Left kidney (tissue), 2 donors: Measurements from ENCODE around the gene ALCAM. TPM values are rescaled to one million over a fixed set of nuclear protein-coding genes. Genes with fewer than 3 reads are reported as not detected.

ENCODE experiments used
- DNase-seq: peaks from one replicate; pipeline ENCODE4 v3.0.0-alpha.2; 2013
- polyA plus RNA-seq: library from polyadenylated mRNA; unstranded; fragments of 120-200 nt; gene quantifications from one replicate; pipeline ENCODE4 v1.2.1, GENCODE V29; 2013; ENCODE audit not compliant: insufficient read length

Gene ALCAM
- polyA plus RNA-seq, 1 donor, result 128 TPM

DNA sequence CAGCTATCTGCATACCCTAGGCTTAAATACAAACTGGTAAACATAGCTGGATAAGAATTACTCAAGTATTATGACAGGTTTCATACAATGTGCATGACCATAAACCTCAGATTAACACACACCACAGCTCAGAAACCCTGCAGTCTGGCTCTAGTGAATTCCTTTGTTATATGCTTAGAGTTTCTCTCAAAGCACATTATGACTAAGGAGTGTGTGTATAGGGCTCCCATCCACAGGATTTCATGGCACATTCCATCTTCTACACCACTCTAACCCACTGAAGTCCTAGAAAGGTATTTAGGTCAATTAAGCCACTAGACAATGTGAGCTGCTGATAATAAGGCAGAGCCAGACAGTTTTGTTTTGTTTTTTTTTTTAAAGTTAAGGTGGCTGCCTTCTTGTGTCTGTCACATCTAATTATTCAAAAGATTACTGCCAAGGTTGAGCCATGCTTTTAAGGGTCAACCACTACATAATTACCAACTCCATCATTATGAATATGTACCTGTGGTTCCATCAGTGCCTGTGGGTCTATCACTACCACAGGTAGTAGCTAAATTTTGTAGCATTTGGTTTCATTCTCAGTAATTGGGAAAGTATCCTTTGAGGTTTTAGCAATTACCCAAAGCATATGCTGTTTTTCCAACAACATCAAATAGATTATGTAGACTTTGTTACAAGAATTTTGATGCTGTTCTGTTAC lies 107.0 kb downstream of the ALCAM start:
- no peak for DNase-seq

DNA sequence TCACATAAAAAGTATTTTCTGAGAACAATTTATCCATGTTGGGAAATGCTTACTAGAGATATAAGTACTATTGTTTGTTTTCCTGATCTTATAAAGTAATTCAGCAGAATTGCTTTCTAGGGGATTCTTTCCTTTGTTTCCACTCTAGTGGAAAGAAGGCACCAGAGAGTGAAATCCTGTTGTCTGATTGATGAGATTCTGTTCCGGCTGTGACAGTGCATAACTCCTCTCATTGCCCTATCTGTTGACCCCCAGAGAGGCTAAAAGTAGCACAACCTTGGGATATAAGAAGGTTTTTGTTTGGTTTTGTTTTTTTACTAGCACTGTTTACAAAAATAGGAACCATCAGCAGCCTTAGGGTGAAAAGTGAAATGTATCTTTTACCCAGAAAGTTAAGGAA lies 114.1 kb downstream of the ALCAM start:
- DNase-seq, result peak; percentile 26

DNA sequence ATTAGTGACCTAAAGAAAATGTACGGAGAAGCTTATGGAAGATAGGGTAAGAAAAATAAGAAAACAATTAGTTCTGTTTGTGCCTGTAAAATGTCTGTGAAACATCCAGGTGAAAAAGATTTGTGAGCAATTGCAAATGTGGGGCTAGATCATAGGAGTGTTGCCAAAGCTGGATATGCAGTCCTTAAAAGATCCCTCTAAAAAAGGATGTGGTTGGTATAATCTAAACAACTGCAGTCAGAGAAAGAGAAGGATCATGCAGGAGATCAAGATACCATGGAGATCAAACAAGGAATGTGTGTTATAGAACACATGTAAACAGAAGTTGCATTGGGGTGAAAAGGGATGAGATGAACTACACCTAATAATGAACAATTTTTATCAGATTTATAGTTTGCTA lies 116.8 kb downstream of the ALCAM start:
- DNase-seq, result no peak

DNA sequence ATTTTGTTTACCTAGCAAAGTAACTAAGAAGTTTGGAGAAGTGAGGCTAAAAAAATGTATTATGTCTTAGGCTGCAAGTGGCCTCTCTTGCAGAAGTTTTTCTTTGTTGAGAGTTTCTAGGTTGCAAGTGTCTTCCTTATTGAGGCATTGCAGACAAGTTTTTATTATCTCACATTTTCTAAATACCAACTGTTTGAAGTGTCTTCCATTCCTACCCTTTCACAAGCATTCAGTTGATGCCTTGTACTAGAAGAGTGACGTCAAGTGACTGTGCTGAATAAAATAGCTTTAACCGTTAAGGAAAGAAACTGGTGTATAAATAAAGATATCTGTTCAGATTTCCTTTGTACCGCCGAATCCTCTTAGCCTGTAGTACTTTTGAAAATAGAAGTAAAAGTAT lies 123.3 kb downstream of the ALCAM start:
- DNase-seq, result no peak

DNA sequence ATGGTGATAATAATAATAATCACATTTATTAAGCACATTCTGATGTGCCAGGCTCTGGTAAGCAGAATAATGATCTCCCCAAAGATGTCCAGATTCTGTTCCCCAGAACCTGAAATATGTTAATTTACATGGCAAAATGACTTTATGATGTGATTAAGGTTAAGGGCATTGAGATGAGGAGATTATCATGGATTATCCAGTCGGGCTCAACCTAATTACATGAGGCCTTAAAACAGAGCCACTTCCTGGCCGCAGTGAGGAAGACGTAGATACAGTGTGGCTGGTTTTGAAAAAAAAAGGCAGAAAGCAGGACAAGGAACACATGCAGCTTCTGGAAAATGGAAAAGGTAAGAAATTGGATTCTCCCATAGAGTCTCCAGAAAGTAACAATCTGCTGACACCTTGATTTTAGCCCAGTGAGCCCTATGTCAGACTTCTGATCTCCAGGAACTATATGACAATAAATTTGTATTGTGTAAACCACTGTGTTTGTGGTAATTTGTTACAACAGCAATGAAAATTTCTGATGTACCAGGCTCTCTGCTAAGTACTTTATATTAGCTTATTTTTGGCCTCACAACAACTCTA lies 126.7 kb downstream of the ALCAM start:
- no peak for DNase-seq

DNA sequence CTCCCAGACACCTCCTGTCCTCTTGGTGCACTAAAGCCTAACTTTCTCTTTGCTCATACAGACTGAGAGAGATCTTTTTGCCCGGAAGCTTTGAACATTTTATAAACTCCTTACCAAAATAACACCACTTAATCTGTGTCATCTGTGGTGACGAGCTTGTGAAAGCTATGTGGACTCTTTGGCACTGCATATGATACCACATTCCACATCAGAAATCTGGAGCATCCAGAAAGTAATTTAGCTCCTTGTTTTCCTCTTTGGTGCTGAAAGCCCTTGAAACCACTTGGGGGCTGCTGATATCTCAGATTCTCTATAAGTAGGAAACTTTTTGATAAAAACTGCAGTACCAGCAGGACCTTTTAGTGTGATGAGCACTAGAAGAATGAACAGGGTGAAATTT lies 128.3 kb downstream of the ALCAM start:
- DNase-seq, result no peak

DNA sequence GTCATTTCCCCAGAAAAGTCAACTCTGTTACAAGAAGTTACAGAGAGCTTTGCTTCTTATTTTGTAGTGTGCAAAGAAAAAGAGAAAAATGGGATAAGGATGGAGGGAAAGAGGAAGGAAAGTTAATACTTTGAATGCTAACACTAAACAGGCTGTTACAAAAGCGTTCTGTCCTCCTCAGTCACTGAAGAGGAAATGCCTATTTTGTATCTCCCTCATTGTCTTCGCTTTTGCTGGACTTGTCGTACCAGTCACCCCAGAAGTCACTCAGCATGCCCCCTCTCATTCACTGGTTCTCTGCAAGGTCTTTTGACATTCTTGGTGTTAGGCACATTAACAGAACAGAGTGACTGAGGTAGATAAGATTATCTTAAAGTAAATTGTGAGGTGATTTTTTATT lies 129.6 kb downstream of the ALCAM start:
- no peak for DNase-seq

DNA sequence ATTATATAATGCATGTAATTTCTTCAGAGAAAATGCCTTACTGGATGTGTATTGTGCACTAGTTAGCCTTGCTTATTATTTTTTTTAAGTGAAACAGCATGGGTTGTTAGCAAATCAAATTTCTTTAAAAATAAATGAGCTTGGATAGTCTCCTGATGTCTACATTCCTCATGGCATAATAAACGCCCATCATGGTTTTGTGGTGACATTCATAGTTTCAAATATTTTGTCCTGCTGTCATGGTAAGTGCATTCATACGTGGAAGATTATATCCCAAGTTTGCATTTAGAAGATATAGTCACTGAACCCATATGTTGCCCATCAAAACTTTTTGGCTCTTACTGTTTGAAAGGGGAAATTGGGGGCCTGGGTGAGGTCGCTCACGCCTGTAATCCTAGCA lies 130.7 kb downstream of the ALCAM start:
- DNase-seq, result no peak

DNA sequence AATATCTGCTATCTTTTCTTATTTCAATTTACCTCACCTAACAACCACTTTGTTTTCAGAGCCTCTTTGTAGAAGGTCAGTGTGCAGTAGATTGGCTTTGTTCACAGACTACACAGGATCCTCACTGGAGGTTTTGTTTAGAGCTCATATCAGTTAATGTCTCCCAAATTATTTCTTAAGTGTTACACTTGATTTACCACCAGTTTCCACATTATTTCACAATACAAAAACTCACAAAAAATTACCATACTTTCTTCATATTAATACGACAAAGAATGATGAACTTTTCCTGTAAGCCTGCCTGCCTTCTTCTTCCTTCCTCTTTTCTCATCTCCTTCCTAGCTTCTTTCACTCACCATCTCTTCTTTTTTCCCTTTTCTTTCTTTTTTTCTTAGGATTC lies 133.3 kb downstream of the ALCAM start:
- no peak for DNase-seq

DNA sequence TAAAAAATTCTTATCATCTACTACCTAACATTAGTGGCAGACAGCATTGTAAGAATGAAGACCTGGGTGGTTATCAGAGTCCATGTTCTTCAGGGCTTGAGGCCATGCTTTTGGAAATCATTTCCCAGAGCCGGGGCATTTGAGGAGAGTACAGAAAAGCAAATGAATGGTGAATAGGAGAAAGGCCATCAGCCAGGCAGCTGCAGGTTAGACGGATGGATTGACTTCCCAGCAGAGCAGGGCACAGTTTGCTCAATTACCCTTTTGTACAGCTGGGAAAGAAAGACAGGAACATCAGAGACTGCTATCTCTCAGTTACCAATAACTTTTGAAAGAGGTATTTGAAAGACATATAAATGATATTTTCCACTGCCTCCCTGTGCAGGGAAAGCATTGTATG lies 135.6 kb downstream of the ALCAM start:
- DNase-seq, result no peak

DNA sequence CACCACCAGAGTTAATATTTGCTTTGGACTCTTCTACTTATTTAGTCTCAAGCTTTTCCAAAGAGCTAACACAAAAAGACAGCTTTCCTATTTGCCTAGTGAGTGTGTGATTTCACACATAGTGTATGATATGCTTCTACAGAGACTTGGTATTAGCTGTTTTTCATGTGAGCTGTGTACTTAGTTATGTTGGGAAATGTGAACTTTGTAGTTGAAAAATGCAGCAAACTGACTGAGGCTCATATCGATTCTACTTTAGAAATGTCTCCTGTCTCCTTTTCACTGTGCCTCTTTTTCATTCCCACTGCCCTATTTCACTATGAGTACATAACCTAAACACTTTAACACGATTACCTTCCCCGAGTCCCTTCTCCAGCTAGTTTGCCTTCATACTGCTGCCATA lies 136.5 kb downstream of the ALCAM start:
- no peak for DNase-seq

DNA sequence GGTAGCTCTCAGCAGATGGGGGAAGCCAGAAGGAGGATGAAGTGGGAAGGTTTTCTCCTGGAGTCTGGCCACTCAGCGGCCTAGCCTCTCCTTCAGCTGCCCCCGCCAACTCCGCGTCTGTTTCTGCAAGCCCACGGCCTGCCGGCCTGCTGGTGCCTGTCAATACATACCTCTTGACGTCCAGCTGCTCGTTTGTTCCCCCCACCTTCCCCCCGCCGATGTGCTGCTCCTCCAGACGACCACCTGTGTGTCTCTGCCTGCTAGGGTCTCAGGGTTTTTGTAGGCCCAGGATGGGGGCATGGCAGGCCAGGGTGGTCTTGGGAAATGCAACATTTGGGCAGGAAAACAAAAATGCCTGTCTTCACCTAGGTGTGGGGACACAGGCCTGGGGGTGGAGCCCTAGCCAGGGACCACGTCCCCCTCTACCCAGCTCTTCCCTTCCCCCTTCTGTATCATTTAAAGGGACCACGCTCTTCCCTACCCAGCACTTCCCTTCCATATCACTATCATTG lies 137.8 kb downstream of the ALCAM start:
- no peak for DNase-seq

DNA sequence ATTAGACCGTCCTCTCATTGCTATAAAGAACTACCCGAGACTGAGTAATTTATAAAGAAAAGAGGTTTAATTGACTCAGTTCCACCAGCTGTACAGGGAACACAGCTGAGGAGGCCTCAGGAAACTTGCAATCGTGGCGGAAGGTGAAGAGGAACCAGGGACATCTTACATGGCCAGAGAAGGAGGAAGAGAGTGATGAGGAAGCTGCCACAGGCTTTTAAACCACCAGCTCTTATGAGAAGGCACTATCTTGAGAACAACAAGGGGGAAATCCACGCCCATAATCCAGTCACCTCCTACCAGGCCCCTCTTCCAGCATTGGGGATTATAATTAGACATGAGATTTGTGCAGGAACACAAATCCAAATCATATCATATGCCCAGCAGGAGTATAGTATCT lies 138.5 kb downstream of the ALCAM start:
- no peak for DNase-seq

DNA sequence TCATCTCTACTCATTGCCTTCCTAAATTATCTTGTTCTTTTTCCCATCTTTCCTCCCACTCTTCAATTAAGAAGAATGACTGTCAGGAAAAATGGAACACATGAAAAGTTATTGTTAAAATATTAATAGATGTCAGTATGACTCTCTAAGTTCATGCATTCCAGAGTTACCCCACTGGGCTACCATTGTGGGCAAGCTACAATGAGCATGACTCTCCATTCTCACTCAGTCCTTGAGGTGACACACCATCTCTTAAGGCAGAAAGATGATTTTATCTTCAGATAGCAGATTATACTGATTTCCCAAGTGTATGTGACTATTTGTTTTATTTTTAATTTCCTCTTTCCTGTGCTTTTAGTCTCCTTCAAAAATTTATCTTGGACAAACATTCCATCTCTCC lies 144.3 kb downstream of the ALCAM start:
- DNase-seq, result no peak

DNA sequence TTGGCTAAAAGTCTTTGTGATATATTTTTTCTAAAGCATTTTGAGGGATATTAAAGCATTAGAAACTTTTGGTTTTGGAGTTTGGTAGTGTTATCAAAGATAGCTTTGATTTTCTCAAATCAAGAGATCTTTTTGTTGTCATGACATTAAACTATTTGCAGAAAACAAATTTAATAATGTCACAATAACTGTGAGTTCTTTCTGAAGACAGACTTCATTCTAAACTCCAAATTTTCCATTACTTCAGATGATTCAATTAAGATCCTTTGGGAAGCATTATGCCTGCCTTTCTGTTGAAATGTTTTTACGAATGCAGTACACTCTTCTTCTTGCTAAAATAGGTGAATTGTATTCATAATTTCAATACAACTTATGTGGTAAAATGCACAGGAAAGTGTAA lies 145.4 kb downstream of the ALCAM start:
- DNase-seq, result no peak

DNA sequence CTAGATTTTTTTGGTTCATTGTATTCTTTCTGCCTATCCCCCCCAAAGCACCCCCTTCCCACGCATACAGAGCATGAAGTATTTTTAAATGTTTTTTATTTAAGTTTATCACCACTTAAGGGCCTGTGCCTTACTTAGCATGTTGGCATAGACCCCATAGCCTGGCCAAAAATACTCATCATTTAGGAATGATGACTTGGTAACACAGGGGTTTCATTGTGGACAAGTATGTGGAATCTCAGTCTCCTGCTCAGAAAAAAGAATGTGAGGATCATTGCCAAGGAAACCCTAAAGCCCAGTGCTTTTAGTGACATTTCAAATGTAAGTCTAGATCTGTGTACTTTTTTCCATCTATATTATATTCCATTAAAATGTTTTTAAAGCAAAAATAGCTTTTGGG lies 146.3 kb downstream of the ALCAM start:
- DNase-seq, result no peak

DNA sequence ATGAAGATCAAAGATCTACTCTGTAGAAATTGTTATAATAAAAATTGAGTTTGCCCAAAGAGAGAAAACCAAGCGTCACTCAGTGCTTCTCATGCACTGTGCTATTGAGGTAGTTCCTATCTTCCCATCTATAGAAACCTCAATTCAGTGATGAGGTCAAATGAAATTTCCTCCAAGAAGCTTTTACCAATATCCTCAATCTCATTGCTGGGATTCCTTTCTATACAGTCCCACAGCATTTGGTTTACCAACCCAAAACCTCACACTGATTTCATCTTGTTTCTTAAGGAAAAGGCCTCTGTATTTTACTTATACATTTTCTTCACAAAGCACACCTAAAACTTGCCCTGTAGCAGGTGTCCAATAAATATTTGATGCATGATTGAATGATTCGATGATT lies 147.2 kb downstream of the ALCAM start:
- no peak for DNase-seq

DNA sequence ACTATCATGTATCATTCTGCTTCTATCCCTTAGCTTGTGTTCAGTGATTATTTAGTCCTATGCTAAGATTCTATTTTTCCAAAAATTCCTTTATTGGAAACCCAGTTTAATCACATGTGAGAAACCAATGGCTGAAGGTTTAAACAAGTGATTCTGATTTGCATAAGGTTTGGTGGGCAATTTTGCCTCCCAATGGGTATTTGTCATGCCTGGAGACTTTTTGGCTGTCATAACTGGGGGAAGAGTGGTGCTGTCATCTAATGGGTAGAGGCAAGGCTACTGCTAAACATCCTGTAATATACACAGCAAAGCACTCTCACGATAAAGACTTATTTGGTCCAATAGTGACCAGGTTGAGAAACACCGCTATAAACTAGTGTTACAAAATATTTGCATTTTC lies 148.7 kb downstream of the ALCAM start:
- no peak for DNase-seq

DNA sequence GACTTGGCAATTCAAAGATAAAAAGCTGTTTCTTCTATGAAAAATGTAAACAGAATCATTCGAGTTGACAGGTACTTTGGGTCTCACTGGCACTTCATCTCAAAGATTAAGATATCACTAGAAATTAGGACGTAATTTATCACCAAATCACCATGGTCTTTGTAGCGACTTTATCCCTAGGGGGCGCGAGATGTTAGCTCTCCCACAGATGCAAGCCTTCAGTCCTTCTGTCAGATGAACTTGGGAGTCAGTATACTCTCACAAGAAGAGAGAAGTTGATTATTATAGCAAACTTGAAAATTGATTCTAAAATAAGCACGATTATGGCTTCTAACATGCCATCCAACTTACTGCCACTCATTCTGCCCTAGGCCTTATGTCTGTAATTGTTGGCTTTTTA lies 150.3 kb downstream of the ALCAM start:
- DNase-seq, result no peak

DNA sequence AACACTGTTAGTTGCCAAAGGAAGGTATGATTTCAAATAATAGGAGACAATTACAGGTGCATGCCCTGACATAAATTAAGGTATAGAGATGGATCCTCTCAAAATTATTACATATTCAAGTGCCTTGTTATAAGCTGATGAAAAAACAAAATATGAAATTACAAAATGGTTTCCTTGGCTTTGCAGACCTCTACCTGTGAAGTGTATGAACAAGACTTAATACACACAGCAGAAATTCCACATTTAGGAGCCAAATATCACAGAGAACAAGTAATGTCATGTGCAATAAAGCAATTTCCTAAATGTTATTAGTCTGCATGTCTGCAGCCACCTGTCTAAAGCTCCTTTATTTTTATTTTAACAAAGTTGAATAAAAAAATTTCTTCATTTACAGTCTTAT lies 151.5 kb downstream of the ALCAM start:
- DNase-seq, result no peak

DNA sequence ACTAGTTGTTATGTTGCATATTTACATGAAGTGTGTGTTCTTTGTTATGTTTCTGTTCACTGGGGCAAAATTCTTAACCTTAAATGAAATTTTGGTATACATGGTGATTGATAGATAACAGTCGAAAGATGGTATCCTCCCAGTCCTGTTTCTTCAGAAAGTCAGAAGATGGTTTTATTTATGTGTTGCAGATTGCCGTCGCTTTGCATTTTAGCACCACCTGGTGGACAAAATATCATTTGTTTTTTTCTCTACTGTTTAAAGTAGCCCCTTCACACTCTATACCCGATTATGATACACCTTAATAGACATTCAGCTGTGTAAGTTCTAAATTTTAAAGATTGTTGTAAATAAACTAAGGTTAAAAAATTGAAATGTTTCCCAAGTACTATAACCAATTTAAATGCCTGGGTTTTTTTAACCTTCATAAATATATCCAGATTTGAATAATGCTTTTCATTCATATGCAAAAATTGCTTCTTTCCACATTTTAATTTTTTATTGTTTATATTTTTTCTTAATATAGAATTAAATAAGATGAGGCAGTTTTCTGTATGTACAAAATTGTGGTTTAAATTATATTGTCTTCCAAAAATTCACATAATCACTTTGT lies 152.2 kb downstream of the ALCAM start:
- peak; percentile 55 for DNase-seq

DNA sequence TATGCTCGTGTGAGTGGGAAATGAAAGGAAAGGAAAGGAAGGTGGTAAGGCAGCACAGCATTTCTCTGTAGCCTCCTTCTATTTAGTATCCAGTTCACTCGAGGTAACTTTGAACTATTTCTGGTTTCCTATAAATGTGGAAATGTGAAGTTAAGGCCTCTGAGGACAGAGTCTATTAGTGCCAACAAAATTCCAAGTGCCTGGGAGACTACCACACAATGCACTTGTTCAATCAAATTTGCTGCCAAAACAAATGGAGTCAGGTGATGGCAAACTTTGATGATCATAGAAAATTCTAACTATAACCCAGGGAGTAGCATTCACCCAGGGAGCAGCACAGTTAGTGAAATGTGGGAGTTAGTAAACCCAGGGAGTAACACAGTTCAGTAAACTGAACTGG lies 155.1 kb downstream of the ALCAM start:
- DNase-seq, result no peak

DNA sequence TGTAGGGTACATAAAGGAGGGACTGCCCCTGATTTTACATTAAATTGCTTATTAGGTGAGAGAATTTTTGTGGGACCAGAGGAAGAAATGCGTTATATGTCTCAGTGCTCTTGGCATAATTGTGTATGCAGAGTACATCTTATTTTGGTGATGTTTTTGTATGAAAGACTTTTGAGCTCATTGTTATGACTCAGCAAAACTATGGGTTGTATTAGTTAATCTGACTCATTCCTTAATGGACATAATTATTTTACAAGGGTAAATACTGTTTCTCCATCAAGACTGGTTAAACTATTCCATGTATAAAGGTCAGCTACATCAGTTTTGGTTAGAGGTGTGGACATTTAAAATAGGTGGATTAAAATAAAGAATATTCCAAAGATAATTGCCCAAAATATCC lies 156.8 kb downstream of the ALCAM start:
- no peak for DNase-seq

DNA sequence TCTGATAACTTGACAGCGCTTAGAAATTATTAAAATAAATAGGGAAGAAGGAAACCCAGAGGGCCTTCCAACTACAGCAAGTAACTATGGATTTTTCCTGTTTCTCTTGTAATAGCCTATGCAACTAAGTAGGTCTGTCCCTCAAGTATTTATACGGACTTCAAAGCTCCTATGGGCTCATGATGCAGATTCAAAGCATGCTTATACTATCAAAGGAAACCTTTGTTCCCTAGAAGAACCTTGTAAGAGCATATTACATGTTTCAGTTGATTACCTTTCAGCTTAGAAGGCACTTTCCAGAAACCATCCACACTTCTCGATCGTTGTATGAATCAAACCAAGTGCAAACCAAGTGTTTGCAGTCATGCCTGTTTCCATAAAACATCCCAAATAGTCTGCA lies 158.8 kb downstream of the ALCAM start:
- no peak for DNase-seq
